AG04449 (cell line): Measurements from ENCODE around the gene OXNAD1.

ENCODE experiments used
- CTCF ChIA-PET: fragments of 350-600 bp; formaldehyde crosslinking; extraction: SDS; loops from one replicate; lab custom pipeline; 2021; ENCODE audit warnings: antibody characterized with exemption; lab: Yijun Ruan, JAX
- POLR2A ChIA-PET: fragments of 400-600, 350-600 bp; formaldehyde crosslinking; extraction: SDS; loops from one replicate; lab custom pipeline; 2020; ENCODE audit warnings: antibody characterized with exemption, inconsistent platforms; lab: Yijun Ruan, JAX
- DNase-seq: peaks from one replicate; pipeline ENCODE4 v3.0.0-alpha.2; 2010; ENCODE audit warnings: low read depth, low spot score
- H3K4me3 ChIP-seq: 2 replicates; pipeline ENCODE4 v1.5.1; 2011; ENCODE audit warnings: low read depth, mild to moderate bottlenecking, control low read depth, low read length
- CTCF ChIP-seq: IDR thresholded peaks from one replicate; pipeline ENCODE4 v1.5.1; 2011; ENCODE audit warnings: mild to moderate bottlenecking, moderate library complexity, low read length, control low read depth, inconsistent platforms; ENCODE audit not compliant: insufficient read depth; ENCODE audit errors: missing control alignments

Gene OXNAD1

GRCh38 chr3:16258177-16258576 lies 6.8 kb upstream of the OXNAD1 start:
- ChIA-PET POLR2A (interaction anchor here (0.6 kb wide), 1 partner anchor 1056 kb away, joined by 3 read pairs; no protein-coding TSS in a partner anchor), CTCF (interaction anchor here (0.8 to 3.2 kb wide), 6 partner anchors 10 to 445 kb away, joined by 3 to 12 read pairs (median 6); no protein-coding TSS in a partner anchor)
- no peak overlapping the region for H3K4me3 ChIP-seq
- DNase-seq: no peak
- no peak for TF ChIP-seq CTCF

- DNase-seq: no peak
- ChIA-PET POLR2A (interaction anchor here (0.6 kb wide), 1 partner anchor 1057 kb away, joined by 3 read pairs; no protein-coding TSS in a partner anchor), CTCF (interaction anchor here (1.3 to 3.2 kb wide), 6 partner anchors 10 to 630 kb away, joined by 3 to 9 read pairs (median 4); no protein-coding TSS in a partner anchor)
- H3K4me3 ChIP-seq: no peak overlapping the region
- TF ChIP-seq CTCF: no peak
Observed at GRCh38 chr3:16258866-16259265, 6.1 kb upstream of the OXNAD1 start.

DNA sequence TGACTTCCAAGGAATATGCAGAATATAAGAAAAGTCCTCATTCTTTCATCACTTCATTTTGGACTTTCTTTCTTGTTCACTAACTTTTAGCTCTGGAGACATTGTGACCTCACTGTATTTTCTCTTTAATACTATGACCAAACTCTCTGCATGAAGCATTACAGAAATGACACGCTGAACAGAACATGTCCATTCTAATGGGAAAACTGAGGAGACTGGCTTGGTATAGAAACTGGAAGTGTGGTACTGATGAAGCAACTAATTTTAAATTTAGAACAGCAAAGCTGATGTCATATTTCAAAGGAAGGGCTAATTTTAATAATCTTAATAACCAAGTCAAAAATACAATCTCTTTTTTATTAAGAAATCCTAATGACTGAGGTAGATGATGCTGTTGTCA lies 5.0 kb upstream of the OXNAD1 start:
- H3K4me3 ChIP-seq: no peak overlapping the region
- TF ChIP-seq CTCF: no peak
- DNase-seq: no peak
- ChIA-PET POLR2A (no interaction called here), CTCF (interaction anchor here (1.0 to 3.2 kb wide), 4 partner anchors 14 to 631 kb away, joined by 3 to 9 read pairs (median 4); no protein-coding TSS in a partner anchor)

- H3K4me3 ChIP-seq: no peak overlapping the region
- POLR2A ChIA-PET: no interaction called here
- no peak for DNase-seq
- no peak for TF ChIP-seq CTCF
- CTCF ChIA-PET: interaction anchor here (0.7 to 1.4 kb wide), 2 partner anchors 14 to 27 kb away, joined by 3 to 4 read pairs; no protein-coding TSS in a partner anchor
Observed at GRCh38 chr3:16262174-16262573, 2.8 kb upstream of the OXNAD1 start.

- POLR2A ChIA-PET: interaction anchor here (0.5 to 1.1 kb wide), 5 partner anchors 20 to 1056 kb away, joined by 3 to 5 read pairs (median 4); partner anchors contain the start of gene GALNT15
- CTCF ChIA-PET: interaction anchor here (0.8 to 7.7 kb wide), 13 partner anchors 9 to 453 kb away, joined by 3 to 135 read pairs (median 7); no protein-coding TSS in a partner anchor
- DNase-seq: no peak
Observed at GRCh38 chr3:16264174-16264707, 771 bp upstream of the OXNAD1 start.

More at GRCh38 chr3:16264174-16264707, 771 bp upstream of the OXNAD1 start:
- peak overlapping the region; percentile 97 for H3K4me3 ChIP-seq
- no peak for TF ChIP-seq CTCF
